Heart right ventricle (tissue), 16 donors: ENCODE data around the gene SORCS3. TPM values are rescaled to one million over a fixed set of nuclear protein-coding genes. Genes with fewer than 3 reads are reported as not detected.

Experiments used
- ATAC-seq, 8 donors: fragments of 200-7000 bp; cut with Tn5 transposase; one replicate each; pipeline ENCODE4 v1.9.1; 2020; ENCODE audit warnings: mild to moderate bottlenecking in 8 of 8, moderate library complexity in 8 of 8, moderate number of reproducible peaks in 1 of 8
- DNase-seq, 2 donors: peaks; one replicate each; pipeline ENCODE4 v3.0.0-alpha.2; 2020
- H3K27ac ChIP-seq, 10 donors: fragments of 200-600 bp; sonication (generic) in 2 of 10; one replicate each; pipeline versions ENCODE4 v1.5.0 to v1.8.0; 2020 to 2022; ENCODE audit warnings: mild to moderate bottlenecking in 3 of 10
- H3K27me3 ChIP-seq, 7 donors: fragments of 200-600 bp; one replicate each; pipeline ENCODE4 v1.8.0; 2021 to 2022; ENCODE audit warnings: mild to moderate bottlenecking in 2 of 7
- H3K36me3 ChIP-seq, 9 donors: fragments of 200-600 bp; sonication (generic) in 1 of 9; one replicate each; pipeline versions ENCODE4 v1.5.0 to v1.8.0; 2020 to 2022; ENCODE audit warnings: mild to moderate bottlenecking in 2 of 9
- H3K4me1 ChIP-seq, 9 donors: fragments of 200-600 bp; sonication (generic) in 1 of 9; one replicate each; pipeline versions ENCODE4 v1.5.0 to v1.8.0; 2020 to 2022; ENCODE audit warnings: mild to moderate bottlenecking in 4 of 9
- H3K4me3 ChIP-seq, 10 donors: fragments of 200-600 bp; sonication (generic) in 2 of 10; one replicate each; pipeline versions ENCODE4 v1.5.0 to v1.8.0; 2020 to 2022; ENCODE audit warnings: mild to moderate bottlenecking in 7 of 10, moderate library complexity in 2 of 10
- H3K9me3 ChIP-seq, 11 donors: fragments of 200-600 bp in 10 of 11; sonication (generic) in 2 of 11; one replicate each; pipeline versions ENCODE4 v1.5.0 to v1.8.0; 2013 to 2022; ENCODE audit warnings: mild to moderate bottlenecking in 2 of 11, control low read depth in 1 of 11, moderate library complexity in 1 of 11
- WGBS, 2 donors: extraction: QIAGEN DNeasy Blood & Tissue Kit; methylation state at CpG; one replicate each; pipeline ENCODE4 v1.1.7; 2013; ENCODE audit warnings: inconsistent platforms in 1 of 2; 5-methylcytosine and 5-hydroxymethylcytosine counted together
- intact Hi-C, 10 donors: fragments of 100-400 bp; cut with DNase I; formaldehyde crosslinking; loops; one replicate each; pipeline versions ENCODE4 v1.11.1 to v1.14.2; 2022
- polyA plus RNA-seq, 2 donors: library from polyadenylated mRNA; stranded (reverse); fragments of 200-250 nt; gene quantifications; one replicate each; pipeline ENCODE4 v1.2.3, GENCODE V29; 2013
- total RNA-seq, 10 donors: library from RNA; stranded (reverse); fragmentation: NEBNext Ultra II Directional in 3 of 10; extraction: Animal tissue kit (Norgen Biotek cat#: 25700) in 3 of 10; gene quantifications; one replicate each; pipeline versions ENCODE4 v1.2.1 to v1.2.4, GENCODE V29; 2021 to 2023
- TF ChIP-seq, protein P1 (sequence below), 9 donors: fragments of 200-600 bp; sonication (generic) in 2 of 9; IDR thresholded peaks; one replicate each; pipeline versions ENCODE4 v1.5.0 to v1.8.0; 2021 to 2022; ENCODE audit warnings: antibody characterized with exemption in 9 of 9, mild to moderate bottlenecking in 5 of 9, moderate library complexity in 1 of 9
- donor health status: Arrhythmogenic right ventricular cardiomyopathy.
- donor health status: ischemic (EF 13 %, LVEDD 7.1; RV severe dilation, severe dysfunction).
- donor health status: healthy with polysubstance abuse.
- donor health status: DM: no; HTN: yes; CAD: no.
- donor health status: DM: no; HTN: no; CAD: no.
- donor health status: ischemic (EF 25% LVEDD 6.9; RV normal size, moderate dysfunction).
- donor health status: ischemic (EF 25% LVEDD 5.7; RV mildly dilated, moderate dysfunction).
- donor health status: healthy.
- donor health status: DM: yes; HTN: yes; CAD: no.
- donor health status: Ischemic cardiomyopathy.
- donor health status: ischemic (EF 35%, LVEDD 5.7; RV mildly dilated, moderate dysfunction).
- donor health status: nonischemic (EF 11% LVEDD 7.7; RV severe dilation, severe dysfunction).
- donor health status: DM: yes; HTN: yes; CAD: no.
- donor health status: PGD.
- donor health status: ischemic (EF 29% LVEDD 5.4; RV normal size, mild dysfunction).
- donor health status: nonischemic (EF 23%, LVEDD 6.1; RV moderate dilation, normal function).

The SORCS3 gene
- total and polyA plus RNA-seq, 12 donors = 0.01 to 0.09 (median 0.05) TPM; not detected in 4

DNA sequence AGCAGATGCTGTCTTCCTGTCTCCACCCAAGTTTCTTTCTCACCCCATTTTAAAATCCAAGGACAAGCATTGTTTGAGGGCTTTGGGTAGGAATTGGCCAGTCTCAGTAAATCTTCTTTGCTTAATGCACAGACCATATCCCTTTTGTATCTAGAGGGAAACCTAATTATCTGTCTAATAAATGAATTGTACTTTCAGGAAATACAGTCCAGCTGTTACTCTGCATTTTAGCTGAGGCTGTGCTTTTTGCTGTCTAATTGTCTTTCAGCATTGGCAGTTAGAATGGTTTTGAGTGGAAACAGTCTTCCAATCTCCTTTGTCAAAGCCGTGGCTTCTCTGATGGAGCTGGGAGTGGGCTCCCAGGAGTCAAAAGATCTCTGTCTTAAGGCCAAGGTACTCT lies 388.2 kb downstream of the SORCS3 start:
- 57 to 70% methylated on average over 1 of the region's 1 CpG for WGBS, 2 donors
- no peak overlapping the region for H3K4me3 ChIP-seq
- TF ChIP-seq, protein P1, sequence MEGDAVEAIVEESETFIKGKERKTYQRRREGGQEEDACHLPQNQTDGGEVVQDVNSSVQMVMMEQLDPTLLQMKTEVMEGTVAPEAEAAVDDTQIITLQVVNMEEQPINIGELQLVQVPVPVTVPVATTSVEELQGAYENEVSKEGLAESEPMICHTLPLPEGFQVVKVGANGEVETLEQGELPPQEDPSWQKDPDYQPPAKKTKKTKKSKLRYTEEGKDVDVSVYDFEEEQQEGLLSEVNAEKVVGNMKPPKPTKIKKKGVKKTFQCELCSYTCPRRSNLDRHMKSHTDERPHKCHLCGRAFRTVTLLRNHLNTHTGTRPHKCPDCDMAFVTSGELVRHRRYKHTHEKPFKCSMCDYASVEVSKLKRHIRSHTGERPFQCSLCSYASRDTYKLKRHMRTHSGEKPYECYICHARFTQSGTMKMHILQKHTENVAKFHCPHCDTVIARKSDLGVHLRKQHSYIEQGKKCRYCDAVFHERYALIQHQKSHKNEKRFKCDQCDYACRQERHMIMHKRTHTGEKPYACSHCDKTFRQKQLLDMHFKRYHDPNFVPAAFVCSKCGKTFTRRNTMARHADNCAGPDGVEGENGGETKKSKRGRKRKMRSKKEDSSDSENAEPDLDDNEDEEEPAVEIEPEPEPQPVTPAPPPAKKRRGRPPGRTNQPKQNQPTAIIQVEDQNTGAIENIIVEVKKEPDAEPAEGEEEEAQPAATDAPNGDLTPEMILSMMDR (IDR thresholded peaks at IDR 0.05) = no peak
- DNase-seq = no peak
- no peaks in the 10 kb centered on the region for H3K9me3 ChIP-seq
- no peaks in the 10 kb centered on the region for H3K4me1 ChIP-seq
- no peak for ATAC-seq
- intact Hi-C loops = no loop called here
- no peaks in the 10 kb centered on the region for H3K27me3 ChIP-seq
- no peak overlapping the region for H3K27ac ChIP-seq
- H3K36me3 ChIP-seq = no peaks in the 10 kb centered on the region

DNA sequence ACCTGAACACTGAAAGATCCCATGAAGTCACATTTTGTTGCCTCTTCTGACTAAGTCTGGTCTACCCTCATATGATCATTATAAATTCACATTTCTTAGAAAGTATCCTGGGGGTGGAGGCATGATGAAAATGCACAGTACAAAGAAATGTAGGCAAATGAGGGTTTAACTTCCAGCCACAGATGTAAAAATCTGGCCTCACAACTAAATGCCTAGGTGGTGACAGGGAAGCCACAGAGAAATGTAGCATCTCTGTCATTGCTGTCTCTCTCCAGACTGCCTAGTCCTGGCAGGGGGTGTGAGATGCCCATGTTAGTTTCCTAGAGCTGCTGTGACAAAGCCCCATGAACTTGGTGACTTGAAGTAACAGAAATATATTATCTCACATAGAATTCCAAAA lies 395.9 kb downstream of the SORCS3 start:
- ATAC-seq (no peak), DNase-seq (no peak)
- Histone ChIP-seq H3K27ac (no peak overlapping the region), H3K4me3 (no peak overlapping the region), H3K36me3 (no peaks in the 10 kb centered on the region), H3K9me3 (no peaks in the 10 kb centered on the region), H3K4me1 (no peaks in the 10 kb centered on the region), H3K27me3 (no peaks in the 10 kb centered on the region)
- TF ChIP-seq, protein P1 (IDR thresholded peaks at IDR 0.05) = no peak
- intact Hi-C loops = no loop called here

DNA sequence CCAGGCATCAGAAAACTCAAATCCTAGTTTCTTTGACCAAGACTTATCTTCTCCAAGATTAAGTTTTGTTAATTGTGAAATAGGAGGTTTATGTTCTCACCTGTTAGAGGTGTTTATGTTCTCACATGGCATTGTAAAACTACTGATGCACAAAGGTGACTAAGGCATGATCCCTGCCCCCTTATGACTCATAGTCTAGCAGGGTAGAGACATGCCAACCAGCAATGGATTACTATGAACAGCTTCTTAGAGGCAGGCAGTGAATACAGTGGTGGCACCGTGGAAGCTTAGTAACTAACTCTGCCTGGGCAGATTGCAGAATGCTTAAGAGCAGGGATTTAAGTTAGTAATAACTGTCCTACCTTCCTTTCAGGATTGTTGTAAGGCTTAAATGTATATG lies 400.9 kb downstream of the SORCS3 start:
- no peaks in the 10 kb centered on the region for H3K27me3 ChIP-seq
- TF ChIP-seq, protein P1 (IDR thresholded peaks at IDR 0.05) = no peak
- 68 to 84% methylated on average over 1 of the region's 1 CpG for WGBS, 2 donors
- no peak overlapping the region for H3K27ac ChIP-seq
- no peak for ATAC-seq
- no peak overlapping the region for H3K4me3 ChIP-seq
- no peaks in the 10 kb centered on the region for H3K9me3 ChIP-seq
- no peaks in the 10 kb centered on the region for H3K36me3 ChIP-seq
- no peaks in the 10 kb centered on the region for H3K4me1 ChIP-seq
- intact Hi-C loops = no loop called here
- no peak for DNase-seq

DNA sequence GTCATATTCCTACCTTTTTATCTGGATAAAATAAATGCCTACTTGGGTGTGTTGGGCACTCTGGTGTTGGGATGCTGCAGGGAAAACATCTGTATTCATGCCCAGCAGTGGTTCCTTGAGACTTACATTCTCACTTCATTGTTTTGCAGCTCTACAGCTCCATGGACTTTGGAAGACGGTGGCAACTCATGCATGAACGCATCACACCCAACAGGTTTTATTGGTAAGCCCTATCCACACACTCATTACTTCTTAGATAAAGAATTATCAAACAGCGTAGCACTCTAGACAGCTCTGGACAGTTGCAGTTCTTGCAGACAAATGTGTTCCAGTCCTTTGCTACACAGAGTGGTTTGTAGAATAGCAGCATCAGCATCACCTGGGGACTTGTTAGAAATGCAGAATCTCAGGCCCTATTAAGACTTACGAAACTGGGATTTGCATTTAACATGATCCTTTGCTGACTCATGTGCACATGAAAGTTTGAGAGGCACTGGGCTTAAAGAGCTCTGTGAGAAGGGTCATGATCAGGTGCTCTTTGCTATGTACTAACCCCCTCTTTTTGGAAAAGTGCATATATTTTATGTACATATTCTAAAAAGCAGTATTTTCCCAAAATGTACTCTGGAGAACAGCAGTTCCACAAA lies 401.9 kb downstream of the SORCS3 start:
- no peaks in the 10 kb centered on the region for H3K9me3 ChIP-seq
- H3K36me3 ChIP-seq = no peaks in the 10 kb centered on the region
- no peaks in the 10 kb centered on the region for H3K27me3 ChIP-seq
- H3K4me1 ChIP-seq = no peaks in the 10 kb centered on the region
- H3K4me3 ChIP-seq = no peak overlapping the region
- DNase-seq (no peak), ATAC-seq (no peak)
- intact Hi-C loops = no loop called here
- no peak overlapping the region for H3K27ac ChIP-seq
- TF ChIP-seq, protein P1 (IDR thresholded peaks at IDR 0.05) = no peak
- WGBS, 2 donors = 75 to 77% methylated on average over 4 of the region's 4 CpGs
